ENCODE measurements around the gene SAMD8.

GRCh38 chr10:75145590-75145989 is 34.1 kb downstream of the SAMD8 start:
- no peak for TF ChIP-seq POLR2A (IDR thresholded peaks at IDR 0.05)
- no peak for TF ChIP-seq CTCF (IDR thresholded peaks at IDR 0.05)
- no peak for TF ChIP-seq POLR2AphosphoS5 (IDR thresholded peaks at IDR 0.05)
- no peak for TF ChIP-seq EP300 (IDR thresholded peaks at IDR 0.05)

Measured in sigmoid colon (tissue), 4 donors.